HepG2 (cell line): ENCODE measurements around the gene MRPL28. TPM values are rescaled to one million over a fixed set of nuclear protein-coding genes. Genes with fewer than 3 reads are reported as not detected.

Source experiments
- ARID5B ChIP-seq: IDR thresholded peaks from 2 replicates; pipeline ENCODE4 v1.4.0; 2020; ENCODE audit warnings: mild to moderate bottlenecking, missing genetic modification reagents
- CTCF ChIP-seq: sonication (generic); formaldehyde crosslinking; IDR thresholded peaks from 2 replicates; pipeline ENCODE4 v1.5.0; 2020; ENCODE audit warnings: mild to moderate bottlenecking, missing genetic modification reagents, moderate library complexity
- ETV5 ChIP-seq: IDR thresholded peaks from 2 replicates; pipeline ENCODE4 v1.6.1; 2018; ENCODE audit warnings: missing biosample characterization, missing genetic modification reagents, inconsistent platforms, borderline replicate concordance
- KLF11 ChIP-seq: IDR thresholded peaks from 2 replicates; pipeline ENCODE4 v1.6.1; 2016; ENCODE audit warnings: missing compliant biosample characterization
- PTBP1 ChIP-seq: fragments of 200-400 bp; formaldehyde crosslinking; IDR thresholded peaks from 2 replicates; pipeline ENCODE4 v1.6.1; 2018; ENCODE audit warnings: low read length, low read depth; ENCODE audit not compliant: poor library complexity, severe bottlenecking
- RARA ChIP-seq: IDR thresholded peaks from 2 replicates; pipeline ENCODE4 v1.6.1; 2016; ENCODE audit warnings: missing genetic modification reagents, missing compliant biosample characterization
- SCMH1 ChIP-seq: sonication (generic); formaldehyde crosslinking; IDR thresholded peaks from 2 replicates; pipeline ENCODE4 v1.9.0; 2021; ENCODE audit warnings: missing genetic modification reagents, mild to moderate bottlenecking, borderline replicate concordance
- ZFP62 ChIP-seq: sonication (generic); formaldehyde crosslinking; IDR thresholded peaks from 2 replicates; pipeline ENCODE4 v1.4.0; 2020; ENCODE audit warnings: missing genetic modification reagents
- ZFYVE20 ChIP-seq: sonication (generic); formaldehyde crosslinking; IDR thresholded peaks from 2 replicates; pipeline ENCODE4 v1.8.0; 2023; ENCODE audit warnings: low read depth, mild to moderate bottlenecking, moderate library complexity, missing genetic modification reagents, borderline replicate concordance
- ZKSCAN1 ChIP-seq: fragments of 150-350 bp; IDR thresholded peaks from 2 replicates; pipeline ENCODE4 v1.6.1; 2014; ENCODE audit warnings: low read length
- ZNF367 ChIP-seq: sonication (generic); formaldehyde crosslinking; IDR thresholded peaks from 2 replicates; pipeline ENCODE4 v1.4.0; 2020; ENCODE audit warnings: missing genetic modification reagents, borderline replicate concordance
- polyA plus RNA-seq, 8 experiments: library from polyadenylated mRNA; depleted of rRNA in 3 of 8; stranded (reverse) in 7 of 8; unstranded in 1 of 8; fragments of >200 nt; fragmentation: Illumina TruSeq in 4 of 8; extraction: Trizol in 4 of 8; gene quantifications; 2 replicates each; pipeline versions ENCODE4 v1.2.1 to v1.2.3, GENCODE V29; 2011 to 2016; ENCODE audit warnings: low read depth in 4 of 8, missing spikeins in 1 of 8, mixed read lengths in 1 of 8; ENCODE audit not compliant: insufficient read depth in 1 of 8
- total RNA-seq, 5 experiments: library from RNA; depleted of rRNA; stranded (reverse); fragments of >200 nt; fragmentation: Illumina TruSeq; extraction: Trizol; gene quantifications; 2 replicates each; pipeline ENCODE4 v1.2.3, GENCODE V29; 2016; ENCODE audit warnings: low read depth in 1 of 5
- TF ChIP-seq, protein P1 (sequence below): sonication (generic); formaldehyde crosslinking; IDR thresholded peaks from 2 replicates; pipeline ENCODE4 v1.5.0; 2020; ENCODE audit warnings: mild to moderate bottlenecking, missing genetic modification reagents, borderline replicate concordance
- TF ChIP-seq, protein P2 (sequence below): sonication (generic); formaldehyde crosslinking; IDR thresholded peaks from 2 replicates; pipeline ENCODE4 v1.4.0; 2020; ENCODE audit warnings: missing genetic modification reagents
- TF ChIP-seq, protein P3 (sequence below): sonication (generic); formaldehyde crosslinking; IDR thresholded peaks from 2 replicates; pipeline ENCODE4 v1.4.0; 2020; ENCODE audit warnings: missing genetic modification reagents, mild to moderate bottlenecking, borderline replicate concordance

MRPL28 gene
- total and polyA plus RNA-seq, 2 of the 13 experiments (the other 11 are each of a cell fraction or from before 2014, with no cell fraction given), result 114 to 135 TPM

- TF ChIP-seq, protein P1, sequence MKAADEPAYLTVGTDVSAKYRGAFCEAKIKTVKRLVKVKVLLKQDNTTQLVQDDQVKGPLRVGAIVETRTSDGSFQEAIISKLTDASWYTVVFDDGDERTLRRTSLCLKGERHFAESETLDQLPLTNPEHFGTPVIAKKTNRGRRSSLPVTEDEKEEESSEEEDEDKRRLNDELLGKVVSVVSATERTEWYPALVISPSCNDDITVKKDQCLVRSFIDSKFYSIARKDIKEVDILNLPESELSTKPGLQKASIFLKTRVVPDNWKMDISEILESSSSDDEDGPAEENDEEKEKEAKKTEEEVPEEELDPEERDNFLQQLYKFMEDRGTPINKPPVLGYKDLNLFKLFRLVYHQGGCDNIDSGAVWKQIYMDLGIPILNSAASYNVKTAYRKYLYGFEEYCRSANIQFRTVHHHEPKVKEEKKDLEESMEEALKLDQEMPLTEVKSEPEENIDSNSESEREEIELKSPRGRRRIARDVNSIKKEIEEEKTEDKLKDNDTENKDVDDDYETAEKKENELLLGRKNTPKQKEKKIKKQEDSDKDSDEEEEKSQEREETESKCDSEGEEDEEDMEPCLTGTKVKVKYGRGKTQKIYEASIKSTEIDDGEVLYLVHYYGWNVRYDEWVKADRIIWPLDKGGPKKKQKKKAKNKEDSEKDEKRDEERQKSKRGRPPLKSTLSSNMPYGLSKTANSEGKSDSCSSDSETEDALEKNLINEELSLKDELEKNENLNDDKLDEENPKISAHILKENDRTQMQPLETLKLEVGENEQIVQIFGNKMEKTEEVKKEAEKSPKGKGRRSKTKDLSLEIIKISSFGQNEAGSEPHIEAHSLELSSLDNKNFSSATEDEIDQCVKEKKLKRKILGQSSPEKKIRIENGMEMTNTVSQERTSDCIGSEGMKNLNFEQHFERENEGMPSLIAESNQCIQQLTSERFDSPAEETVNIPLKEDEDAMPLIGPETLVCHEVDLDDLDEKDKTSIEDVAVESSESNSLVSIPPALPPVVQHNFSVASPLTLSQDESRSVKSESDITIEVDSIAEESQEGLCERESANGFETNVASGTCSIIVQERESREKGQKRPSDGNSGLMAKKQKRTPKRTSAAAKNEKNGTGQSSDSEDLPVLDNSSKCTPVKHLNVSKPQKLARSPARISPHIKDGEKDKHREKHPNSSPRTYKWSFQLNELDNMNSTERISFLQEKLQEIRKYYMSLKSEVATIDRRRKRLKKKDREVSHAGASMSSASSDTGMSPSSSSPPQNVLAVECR (CRISPR knock-in tag), result peak; percentile 40; the same call in 1 of the 2 replicates
- no peak for TF ChIP-seq ZFP62 (CRISPR knock-in tag)
- TF ChIP-seq SCMH1 (CRISPR knock-in tag), result no peak
- peak; percentile 53; the same call in 1 of the 2 replicates for TF ChIP-seq ETV5 (CRISPR knock-in tag)
- TF ChIP-seq, protein P2, sequence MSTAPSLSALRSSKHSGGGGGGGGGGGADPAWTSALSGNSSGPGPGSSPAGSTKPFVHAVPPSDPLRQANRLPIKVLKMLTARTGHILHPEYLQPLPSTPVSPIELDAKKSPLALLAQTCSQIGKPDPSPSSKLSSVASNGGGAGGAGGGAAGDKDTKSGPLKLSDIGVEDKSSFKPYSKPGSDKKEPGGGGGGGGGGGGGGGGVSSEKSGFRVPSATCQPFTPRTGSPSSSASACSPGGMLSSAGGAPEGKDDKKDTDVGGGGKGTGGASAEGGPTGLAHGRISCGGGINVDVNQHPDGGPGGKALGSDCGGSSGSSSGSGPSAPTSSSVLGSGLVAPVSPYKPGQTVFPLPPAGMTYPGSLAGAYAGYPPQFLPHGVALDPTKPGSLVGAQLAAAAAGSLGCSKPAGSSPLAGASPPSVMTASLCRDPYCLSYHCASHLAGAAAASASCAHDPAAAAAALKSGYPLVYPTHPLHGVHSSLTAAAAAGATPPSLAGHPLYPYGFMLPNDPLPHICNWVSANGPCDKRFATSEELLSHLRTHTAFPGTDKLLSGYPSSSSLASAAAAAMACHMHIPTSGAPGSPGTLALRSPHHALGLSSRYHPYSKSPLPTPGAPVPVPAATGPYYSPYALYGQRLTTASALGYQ (CRISPR knock-in tag), result no peak
- TF ChIP-seq CTCF (CRISPR knock-in tag), result 0 out of 2 replicates have a peak, but pooled peaks have one; percentile 3
- no peak for TF ChIP-seq ZNF367 (CRISPR knock-in tag)
- no peak for TF ChIP-seq ZKSCAN1
- peak; percentile 30 for TF ChIP-seq ARID5B (CRISPR knock-in tag)
- TF ChIP-seq RARA, result peak; percentile 64
- TF ChIP-seq ZFYVE20 (CRISPR knock-in tag), result no peak
- no peak for TF ChIP-seq KLF11 (CRISPR knock-in tag)
- TF ChIP-seq, protein P3, sequence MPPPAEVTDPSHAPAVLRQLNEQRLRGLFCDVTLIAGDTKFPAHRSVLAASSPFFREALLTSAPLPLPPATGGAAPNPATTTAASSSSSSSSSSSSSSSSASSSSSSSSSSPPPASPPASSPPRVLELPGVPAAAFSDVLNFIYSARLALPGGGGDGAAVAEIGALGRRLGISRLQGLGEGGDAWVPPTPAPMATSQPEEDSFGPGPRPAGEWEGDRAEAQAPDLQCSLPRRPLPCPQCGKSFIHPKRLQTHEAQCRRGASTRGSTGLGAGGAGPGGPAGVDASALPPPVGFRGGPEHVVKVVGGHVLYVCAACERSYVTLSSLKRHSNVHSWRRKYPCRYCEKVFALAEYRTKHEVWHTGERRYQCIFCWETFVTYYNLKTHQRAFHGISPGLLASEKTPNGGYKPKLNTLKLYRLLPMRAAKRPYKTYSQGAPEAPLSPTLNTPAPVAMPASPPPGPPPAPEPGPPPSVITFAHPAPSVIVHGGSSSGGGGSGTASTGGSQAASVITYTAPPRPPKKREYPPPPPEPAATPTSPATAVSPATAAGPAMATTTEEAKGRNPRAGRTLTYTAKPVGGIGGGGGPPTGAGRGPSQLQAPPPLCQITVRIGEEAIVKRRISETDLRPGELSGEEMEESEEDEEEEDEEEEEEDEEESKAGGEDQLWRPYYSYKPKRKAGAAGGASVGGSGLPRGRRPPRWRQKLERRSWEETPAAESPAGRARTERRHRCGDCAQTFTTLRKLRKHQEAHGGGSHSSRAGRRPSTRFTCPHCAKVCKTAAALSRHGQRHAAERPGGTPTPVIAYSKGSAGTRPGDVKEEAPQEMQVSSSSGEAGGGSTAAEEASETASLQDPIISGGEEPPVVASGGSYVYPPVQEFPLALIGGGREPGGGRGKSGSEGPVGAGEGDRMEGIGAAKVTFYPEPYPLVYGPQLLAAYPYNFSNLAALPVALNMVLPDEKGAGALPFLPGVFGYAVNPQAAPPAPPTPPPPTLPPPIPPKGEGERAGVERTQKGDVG (CRISPR knock-in tag), result no peak
- TF ChIP-seq PTBP1, result no peak
Observed at GRCh38 chr16:349211-349610, 21.1 kb downstream of the MRPL28 start (continued).
